ENCODE results near the gene IRS1. TPM values are rescaled to one million over a fixed set of nuclear protein-coding genes. Genes with fewer than 3 reads are reported as not detected.

Gene IRS1
- total and polyA plus RNA-seq, 2 of the 4 experiments (the other 2 are of a cell fraction) = 21.1 to 37.1 TPM

- no peak for ATAC-seq (ENCODE audit: low read depth)
- no TSS peak for BruUV-seq (replicated peaks)
- Histone ChIP-seq H2BK15ac (ENCODE audit: low read depth, low read length) (no peak overlapping the region), H3K14ac (replicated peaks; ENCODE audit: low read depth, low read length) (no peak overlapping the region), H3K9me3 (ENCODE audit: control insufficient read depth, insufficient read depth, low read length) (no peaks in the 10 kb centered on the region), H2AK5ac (ENCODE audit: low read depth, low read length) (no peak overlapping the region), H3K4me2 (ENCODE audit: low read depth, low read length) (no peak overlapping the region), H4K91ac (ENCODE audit: insufficient read depth, low read depth, low read length) (no peak overlapping the region), H3K56ac (ENCODE audit: extremely low read depth, insufficient read depth, low read length) (no peak overlapping the region), H3K27me3 (ENCODE audit: control insufficient read depth, insufficient read depth, low read length) (no peaks in the 10 kb centered on the region), H3K4me3 (ENCODE audit: insufficient read depth, low read depth, low read length) (no peak overlapping the region), H2BK5ac (ENCODE audit: low read depth, low read length, poor library complexity, severe bottlenecking) (no peak overlapping the region), H2BK20ac (ENCODE audit: low read depth, low read length) (no peak overlapping the region), H2AFZ (replicated peaks; ENCODE audit: low read length, poor library complexity) (no peak overlapping the region), H3K36me3 (ENCODE audit: control insufficient read depth, insufficient read depth, low read length) (no peaks in the 10 kb centered on the region), H3K4me1 (ENCODE audit: control insufficient read depth, insufficient read depth, low read length) (no peaks in the 10 kb centered on the region), H3K79me1 (ENCODE audit: low read depth in 1 of 2, low read length in 2 of 2) (peaks cover 0 to 5% of the 10 kb centered on the region in 2 experiments; a peak in 1 of 4 replicates), H3K23ac (ENCODE audit: low read depth, low read length) (no peak overlapping the region), H4K5ac (ENCODE audit: low read depth, low read length) (no peak overlapping the region), H4K8ac (ENCODE audit: low read depth in 2 of 2, low read length in 2 of 2) (no peak overlapping the region), H3K9me1 (ENCODE audit: insufficient read depth, low read length) (peaks cover 5% of the 10 kb centered on the region), H3K4ac (ENCODE audit: low read depth, low read length) (no peak overlapping the region), H3K27ac (ENCODE audit: insufficient read depth, low read length) (no peak overlapping the region), H4K20me1 (ENCODE audit: insufficient read depth, low read length) (no peaks in the 10 kb centered on the region), H3K9ac (ENCODE audit: low read depth, low read length) (no peak overlapping the region), H2BK120ac (ENCODE audit: low read depth, low read length) (no peak overlapping the region), H3K18ac (ENCODE audit: low read depth, low read length) (no peak overlapping the region), H2AK9ac (replicated peaks; ENCODE audit: low read depth, low read length, poor library complexity) (no peak overlapping the region)
- dilution Hi-C loops (cut with HindIII; ENCODE audit: low sequenced_read_pairs, unreplicated experiment) (no loop called here), in situ Hi-C loops (cut with MboI; ENCODE audit: low sequenced_read_pairs) (no loop called here), intact Hi-C loops (cut with micrococcal nuclease) (no loop called here)
- WGBS, 2 experiments (ENCODE audit: extremely low coverage in 2 of 2, insufficient read length in 1 of 2) = no CpG with 5 or more reads among the region's 2 CpGs
- CTCF ChIA-PET = no interaction called here
- POLR2A ChIA-PET (ENCODE audit: unreplicated experiment) = no interaction called here
- TF ChIP-seq CTCF (conservative IDR thresholded peaks at IDR 0.05; ENCODE audit: low read depth, low read length) = no peak
- TF ChIP-seq FOS (IDR thresholded peaks at IDR 0.05; ENCODE audit: low read depth, low read length) = no peak
- TF ChIP-seq CEBPB (IDR thresholded peaks at IDR 0.05; ENCODE audit: low read depth, low read length) = no peak
- TF ChIP-seq POLR2A (IDR thresholded peaks at IDR 0.05; ENCODE audit: low read depth, low read length) = no peak
- no peak for TF ChIP-seq MXI1 (IDR thresholded peaks at IDR 0.05; ENCODE audit: borderline replicate concordance, low read depth, low read length)
- no peak for DNase-seq
These were observed 87.9 kb downstream of the IRS1 start for GRCh38 chr2:226711606-226712296.

All from IMR-90 (cell line).